ENCODE results near the gene ZNF286A.
"Not testable (repeated sequence)": the region's sequence is repeated elsewhere in the genome, so short reads cannot be mapped to it uniquely, and the experiment has no call there.

Gene ZNF286A

GRCh38 chr17:15652960-15653359 lies 46.6 kb upstream of the ZNF286A start:
- Histone ChIP-seq H2BK120ac (ENCODE audit: insufficient read depth, low read length, poor library complexity) (no peak overlapping the region), H3K9ac (ENCODE audit: low read length) (no peak overlapping the region), H4K12ac (ENCODE audit: low read depth, low read length) (no peak overlapping the region), H2BK5ac (ENCODE audit: low read depth, low read length, poor library complexity) (no peak overlapping the region), H3K27ac (ENCODE audit: low read depth, low read length) (no peak overlapping the region), H4K91ac (ENCODE audit: low read depth, low read length) (peak overlapping the region; percentile 12), H3K4ac (ENCODE audit: low read depth, low read length) (no peak overlapping the region), H3K27me3 (ENCODE audit: insufficient read depth, low read length) (no peaks in the 10 kb centered on the region), H3K18ac (ENCODE audit: low read length) (no peak overlapping the region), H3K4me3 (ENCODE audit: low read depth, low read length) (no peak overlapping the region), H2AFZ (ENCODE audit: insufficient read depth, low read length, poor library complexity) (no peak overlapping the region), H3K79me1 (ENCODE audit: low read length) (peaks cover 25% of the 10 kb centered on the region), H3K23ac (ENCODE audit: low read length) (no peak overlapping the region), H2BK12ac (ENCODE audit: low read length) (peak overlapping the region; percentile 33), H2AK5ac (ENCODE audit: low read length) (peak overlapping the region; percentile 13), H3K14ac (ENCODE audit: low read length) (peak overlapping the region; percentile 0), H3K36me3 (ENCODE audit: control insufficient read depth in 1 of 2, insufficient read depth in 2 of 2, low read length in 2 of 2) (no peaks in the 10 kb centered on the region), H3K4me2 (ENCODE audit: low read length) (no peak overlapping the region), H3K4me1 (ENCODE audit: control insufficient read depth in 1 of 2, insufficient read depth in 2 of 2, low read length in 2 of 2) (peaks cover 35 to 49% of the 10 kb centered on the region in 2 experiments), H3K9me3 (ENCODE audit: insufficient read depth, low read depth, low read length) (no peaks in the 10 kb centered on the region), H4K8ac (ENCODE audit: low read depth, low read length) (no peak overlapping the region), H3K79me2 (ENCODE audit: control insufficient read depth, insufficient read depth, low read length, poor library complexity) (peaks cover 2% of the 10 kb centered on the region)
- no CpG with 5 or more reads among the region's 6 CpGs for WGBS (ENCODE audit: extremely low coverage, insufficient coverage, insufficient read length)
- DNase-seq, result no peak

- Histone ChIP-seq H3K79me1 (ENCODE audit: low read length) (peaks cover 22% of the 10 kb centered on the region), H3K4me1 (ENCODE audit: control insufficient read depth in 1 of 2, insufficient read depth in 2 of 2, low read length in 2 of 2) (peaks cover 33 to 48% of the 10 kb centered on the region in 2 experiments), H2BK5ac (ENCODE audit: low read depth, low read length, poor library complexity) (peak overlapping the region; percentile 78), H2BK120ac (ENCODE audit: insufficient read depth, low read length, poor library complexity) (peak overlapping the region; percentile 47), H3K18ac (ENCODE audit: low read length) (peak overlapping the region; percentile 58), H3K27ac (ENCODE audit: low read depth, low read length) (peak overlapping the region; percentile 92), H3K14ac (ENCODE audit: low read length) (peak overlapping the region; percentile 35), H2BK12ac (ENCODE audit: low read length) (peak overlapping the region; percentile 83), H4K91ac (ENCODE audit: low read depth, low read length) (peak overlapping the region; percentile 82)
- H3K23ac ChIP-seq (ENCODE audit: low read length); H2AFZ ChIP-seq (ENCODE audit: insufficient read depth, low read length, poor library complexity); H3K4me3 ChIP-seq (ENCODE audit: low read depth, low read length); H3K27me3 ChIP-seq (ENCODE audit: insufficient read depth, low read length); H3K4me2 ChIP-seq (ENCODE audit: low read length); H3K36me3 ChIP-seq (ENCODE audit: control insufficient read depth in 1 of 2, insufficient read depth in 2 of 2, low read length in 2 of 2); H4K12ac ChIP-seq (ENCODE audit: low read depth, low read length); H4K8ac ChIP-seq (ENCODE audit: low read depth, low read length); H3K4ac ChIP-seq (ENCODE audit: low read depth, low read length); H3K9ac ChIP-seq (ENCODE audit: low read length); H3K9me3 ChIP-seq (ENCODE audit: insufficient read depth, low read depth, low read length); H2AK5ac ChIP-seq (ENCODE audit: low read length); H3K79me2 ChIP-seq (ENCODE audit: control insufficient read depth, insufficient read depth, low read length, poor library complexity): not testable (repeated sequence)
- DNase-seq, result peak in 1 of 2 donors; percentile 35
- WGBS (ENCODE audit: extremely low coverage, insufficient coverage, insufficient read length), result no CpG with 5 or more reads among the region's 3 CpGs
Measured at GRCh38 chr17:15654401-15654800, 45.2 kb upstream of the ZNF286A start.

DNA sequence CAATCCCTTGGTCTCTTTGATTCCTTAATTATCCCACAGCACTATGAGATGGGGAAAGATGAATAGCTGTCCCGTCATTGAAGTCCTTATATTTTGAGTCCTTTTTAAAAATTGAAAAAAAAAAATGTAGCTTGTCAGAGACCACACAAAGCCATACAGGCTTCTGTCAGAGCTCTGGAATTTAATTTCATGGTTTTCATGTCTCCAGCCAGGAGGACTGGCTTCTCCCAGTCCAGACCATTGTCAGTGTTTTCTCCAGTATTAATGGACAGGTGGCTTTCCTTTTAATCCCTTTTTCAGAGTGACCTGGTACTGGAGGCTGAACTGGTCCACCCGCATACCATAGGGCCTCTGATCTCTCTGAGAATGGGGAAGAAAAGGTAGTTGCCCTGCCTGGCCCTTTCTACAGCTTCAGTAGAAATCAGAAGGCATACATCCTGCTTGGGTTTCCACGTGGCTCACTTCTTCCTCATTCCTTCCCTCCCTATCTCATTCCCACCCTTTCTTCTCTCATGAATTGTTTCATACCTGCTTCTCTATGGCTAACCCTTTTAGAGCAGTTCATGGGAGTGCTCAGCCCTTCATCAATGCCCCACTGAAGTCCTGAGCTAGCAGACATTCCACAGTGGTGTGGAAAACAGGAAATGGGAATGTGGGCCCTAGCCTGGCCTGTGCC lies 44.5 kb upstream of the ZNF286A start:
- peaks cover 2% of the 10 kb centered on the region for H3K79me2 ChIP-seq (ENCODE audit: control insufficient read depth, insufficient read depth, low read length, poor library complexity)
- H4K12ac ChIP-seq (ENCODE audit: low read depth, low read length), result no peak overlapping the region
- WGBS (ENCODE audit: extremely low coverage, insufficient coverage, insufficient read length), result no CpG with 5 or more reads among the region's 3 CpGs
- H3K23ac ChIP-seq (ENCODE audit: low read length), result no peak overlapping the region
- H2BK5ac ChIP-seq (ENCODE audit: low read depth, low read length, poor library complexity), result peak overlapping the region; percentile 55
- H2AFZ ChIP-seq (ENCODE audit: insufficient read depth, low read length, poor library complexity), result peak overlapping the region; percentile 15
- peak overlapping the region; percentile 70 for H2BK120ac ChIP-seq (ENCODE audit: insufficient read depth, low read length, poor library complexity)
- no peak overlapping the region for H2BK12ac ChIP-seq (ENCODE audit: low read length)
- H3K9ac ChIP-seq (ENCODE audit: low read length), result no peak overlapping the region
- peak overlapping the region; percentile 13 for H3K4me2 ChIP-seq (ENCODE audit: low read length)
- peaks cover 22% of the 10 kb centered on the region for H3K79me1 ChIP-seq (ENCODE audit: low read length)
- H3K4ac ChIP-seq (ENCODE audit: low read depth, low read length), result no peak overlapping the region
- H3K14ac ChIP-seq (ENCODE audit: low read length), result no peak overlapping the region
- H2AK5ac ChIP-seq (ENCODE audit: low read length), result no peak overlapping the region
- H3K27ac ChIP-seq (ENCODE audit: low read depth, low read length), result peak overlapping the region; percentile 92
- no peaks in the 10 kb centered on the region for H3K27me3 ChIP-seq (ENCODE audit: insufficient read depth, low read length)
- H4K91ac ChIP-seq (ENCODE audit: low read depth, low read length), result no peak overlapping the region
- H3K36me3 ChIP-seq (ENCODE audit: control insufficient read depth in 1 of 2, insufficient read depth in 2 of 2, low read length in 2 of 2), result peaks cover 0 to 2% of the 10 kb centered on the region in 2 experiments
- H3K4me3 ChIP-seq (ENCODE audit: low read depth, low read length), result no peak overlapping the region
- H4K8ac ChIP-seq (ENCODE audit: low read depth, low read length), result no peak overlapping the region
- no peak overlapping the region for H3K18ac ChIP-seq (ENCODE audit: low read length)
- H3K4me1 ChIP-seq (ENCODE audit: control insufficient read depth in 1 of 2, insufficient read depth in 2 of 2, low read length in 2 of 2), result peaks cover 34 to 49% of the 10 kb centered on the region in 2 experiments
- peak; percentile 93 to 96 for DNase-seq
- H3K9me3 ChIP-seq (ENCODE audit: insufficient read depth, low read depth, low read length), result no peaks in the 10 kb centered on the region

DNA sequence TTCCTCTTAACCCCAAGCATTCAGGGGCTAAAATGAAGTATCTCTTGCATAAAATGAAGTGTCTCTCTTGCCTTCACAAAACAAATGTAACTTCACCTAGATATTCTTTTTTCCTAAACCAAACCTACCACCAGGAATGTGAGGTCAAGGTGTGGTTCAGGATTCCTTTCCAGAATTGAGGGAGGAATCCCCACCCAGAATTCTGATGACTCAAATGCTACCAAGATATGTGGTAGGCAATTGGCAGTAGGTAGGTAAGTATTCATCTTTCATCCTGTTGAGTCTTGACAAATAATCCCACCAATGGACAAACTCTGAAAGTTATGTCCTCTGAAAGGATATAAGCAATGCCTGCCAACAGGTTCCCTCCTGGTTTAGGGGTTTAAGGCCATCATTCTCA lies 41.7 kb upstream of the ZNF286A start:
- Histone ChIP-seq H3K23ac (ENCODE audit: low read length) (no peak overlapping the region), H2BK5ac (ENCODE audit: low read depth, low read length, poor library complexity) (no peak overlapping the region), H3K18ac (ENCODE audit: low read length) (no peak overlapping the region), H3K9ac (ENCODE audit: low read length) (no peak overlapping the region), H3K9me3 (ENCODE audit: insufficient read depth, low read depth, low read length) (no peaks in the 10 kb centered on the region), H3K14ac (ENCODE audit: low read length) (no peak overlapping the region), H3K4me1 (ENCODE audit: control insufficient read depth in 1 of 2, insufficient read depth in 2 of 2, low read length in 2 of 2) (peaks cover 29 to 41% of the 10 kb centered on the region in 2 experiments), H3K4me3 (ENCODE audit: low read depth, low read length) (no peak overlapping the region), H4K12ac (ENCODE audit: low read depth, low read length) (no peak overlapping the region), H3K4ac (ENCODE audit: low read depth, low read length) (no peak overlapping the region), H2AFZ (ENCODE audit: insufficient read depth, low read length, poor library complexity) (no peak overlapping the region), H2AK5ac (ENCODE audit: low read length) (no peak overlapping the region), H3K36me3 (ENCODE audit: control insufficient read depth in 1 of 2, insufficient read depth in 2 of 2, low read length in 2 of 2) (peaks cover 0 to 2% of the 10 kb centered on the region in 2 experiments), H3K4me2 (ENCODE audit: low read length) (no peak overlapping the region), H3K79me2 (ENCODE audit: control insufficient read depth, insufficient read depth, low read length, poor library complexity) (peaks cover 2% of the 10 kb centered on the region), H3K27ac (ENCODE audit: low read depth, low read length) (no peak overlapping the region), H4K8ac (ENCODE audit: low read depth, low read length) (no peak overlapping the region), H2BK12ac (ENCODE audit: low read length) (no peak overlapping the region), H3K79me1 (ENCODE audit: low read length) (peaks cover 18% of the 10 kb centered on the region), H3K27me3 (ENCODE audit: insufficient read depth, low read length) (no peaks in the 10 kb centered on the region), H4K91ac (ENCODE audit: low read depth, low read length) (no peak overlapping the region), H2BK120ac (ENCODE audit: insufficient read depth, low read length, poor library complexity) (no peak overlapping the region)
- DNase-seq, result peak; percentile 30 to 82

All from trophoblast cell (in vitro differentiated cells and primary cell).